Measurements from ENCODE around the gene KRTAP5-8.

KRTAP5-8 gene

DNA sequence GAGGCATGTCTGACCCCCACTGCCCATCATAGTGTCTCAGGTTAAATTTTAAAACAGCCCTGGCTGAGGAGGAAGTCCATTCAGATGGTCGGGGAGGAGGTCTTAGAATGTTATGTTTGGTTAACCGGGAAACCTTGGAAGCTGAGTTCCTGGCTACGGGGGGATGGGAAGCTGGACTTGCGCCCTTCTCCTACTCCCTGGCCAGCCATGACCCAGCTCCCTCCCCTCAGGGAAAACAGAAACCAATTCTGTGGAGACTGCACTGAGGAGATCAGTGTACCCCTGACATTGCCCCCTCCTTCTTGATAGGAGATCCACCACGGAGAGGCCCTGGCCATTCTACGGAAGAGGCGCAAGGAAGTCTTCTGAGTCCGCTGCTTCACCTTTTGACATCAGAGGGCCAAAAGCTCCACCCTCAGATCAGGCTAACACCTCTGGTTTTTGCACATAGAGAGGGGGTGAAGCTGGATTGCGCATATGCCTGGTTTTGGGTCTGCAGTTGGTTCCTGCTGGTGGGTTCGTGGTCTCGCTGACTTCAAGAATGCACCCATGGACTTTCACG lies 7.7 kb downstream of the KRTAP5-8 start:
- no peak for DNase-seq (ENCODE audit: low read depth)
- TF ChIP-seq, protein P1, sequence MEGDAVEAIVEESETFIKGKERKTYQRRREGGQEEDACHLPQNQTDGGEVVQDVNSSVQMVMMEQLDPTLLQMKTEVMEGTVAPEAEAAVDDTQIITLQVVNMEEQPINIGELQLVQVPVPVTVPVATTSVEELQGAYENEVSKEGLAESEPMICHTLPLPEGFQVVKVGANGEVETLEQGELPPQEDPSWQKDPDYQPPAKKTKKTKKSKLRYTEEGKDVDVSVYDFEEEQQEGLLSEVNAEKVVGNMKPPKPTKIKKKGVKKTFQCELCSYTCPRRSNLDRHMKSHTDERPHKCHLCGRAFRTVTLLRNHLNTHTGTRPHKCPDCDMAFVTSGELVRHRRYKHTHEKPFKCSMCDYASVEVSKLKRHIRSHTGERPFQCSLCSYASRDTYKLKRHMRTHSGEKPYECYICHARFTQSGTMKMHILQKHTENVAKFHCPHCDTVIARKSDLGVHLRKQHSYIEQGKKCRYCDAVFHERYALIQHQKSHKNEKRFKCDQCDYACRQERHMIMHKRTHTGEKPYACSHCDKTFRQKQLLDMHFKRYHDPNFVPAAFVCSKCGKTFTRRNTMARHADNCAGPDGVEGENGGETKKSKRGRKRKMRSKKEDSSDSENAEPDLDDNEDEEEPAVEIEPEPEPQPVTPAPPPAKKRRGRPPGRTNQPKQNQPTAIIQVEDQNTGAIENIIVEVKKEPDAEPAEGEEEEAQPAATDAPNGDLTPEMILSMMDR (IDR thresholded peaks at IDR 0.05; ENCODE audit: low read length, missing control alignments), result no peak
- no peak overlapping the region for H3K4me3 ChIP-seq (replicated peaks; ENCODE audit: low read depth, low read length)

DNA sequence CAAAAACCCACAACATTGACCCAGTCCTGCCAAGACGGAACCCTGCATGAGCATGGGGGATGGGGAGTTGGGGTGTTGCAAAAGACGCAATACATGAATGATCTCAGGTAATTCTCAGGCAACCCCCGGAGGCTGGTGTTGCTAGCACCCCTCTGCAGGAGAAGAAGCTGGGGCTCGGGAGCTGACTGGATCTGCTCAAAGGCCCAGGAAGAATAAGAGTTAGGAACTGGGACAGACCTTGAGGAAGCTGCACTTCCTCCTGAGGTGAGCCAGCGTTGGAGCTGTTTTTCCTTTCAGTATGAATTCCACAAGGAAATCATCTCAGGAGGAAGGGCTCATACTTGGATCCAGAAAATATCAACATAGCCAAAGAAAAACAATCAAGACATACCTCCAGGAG lies 10.3 kb downstream of the KRTAP5-8 start, which contains the start of gene KRTAP5-9:
Gene KRTAP5-9, plus strand, starts transcription at position 301 of the 400 bp plus-strand sequence. CDS start 238 bp downstream, outside the sequence.
- no peak within 1 kb of the TSS for H3K4me3 ChIP-seq (replicated peaks; ENCODE audit: low read depth, low read length)
- no peak for DNase-seq (ENCODE audit: low read depth)
- TF ChIP-seq, protein P1 (IDR thresholded peaks at IDR 0.05; ENCODE audit: low read length, missing control alignments), result no peak

DNA sequence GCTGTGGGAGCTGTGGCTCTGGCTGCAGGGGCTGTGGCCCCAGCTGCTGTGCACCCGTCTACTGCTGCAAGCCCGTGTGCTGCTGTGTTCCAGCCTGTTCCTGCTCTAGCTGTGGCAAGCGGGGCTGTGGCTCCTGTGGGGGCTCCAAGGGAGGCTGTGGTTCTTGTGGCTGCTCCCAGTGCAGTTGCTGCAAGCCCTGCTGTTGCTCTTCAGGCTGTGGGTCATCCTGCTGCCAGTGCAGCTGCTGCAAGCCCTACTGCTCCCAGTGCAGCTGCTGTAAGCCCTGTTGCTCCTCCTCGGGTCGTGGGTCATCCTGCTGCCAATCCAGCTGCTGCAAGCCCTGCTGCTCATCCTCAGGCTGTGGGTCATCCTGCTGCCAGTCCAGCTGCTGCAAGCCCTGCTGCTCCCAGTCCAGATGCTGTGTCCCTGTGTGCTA lies 10.9 kb downstream of the KRTAP5-8 start:
- DNase-seq (ENCODE audit: low read depth), result no peak

DNA sequence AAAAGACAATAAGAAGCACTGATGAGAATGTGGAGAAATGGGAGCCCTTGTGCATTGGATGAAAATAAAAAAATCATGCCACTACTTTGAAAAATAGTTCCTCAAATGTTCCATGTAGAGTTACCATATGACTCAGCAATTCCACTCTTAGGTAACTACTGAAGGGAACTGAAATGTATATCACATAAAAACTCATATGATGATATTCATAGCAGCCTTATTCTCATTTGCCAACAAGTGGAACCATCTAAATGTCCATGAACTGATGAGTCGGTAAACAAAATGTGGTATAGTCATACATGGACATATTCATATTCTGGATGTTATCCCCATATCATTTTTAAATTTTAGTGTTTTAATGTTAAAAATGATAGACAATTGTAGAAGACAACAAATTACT lies 13.9 kb downstream of the KRTAP5-8 start:
- no peak overlapping the region for H3K4me3 ChIP-seq (replicated peaks; ENCODE audit: low read depth, low read length)
- TF ChIP-seq, protein P1 (IDR thresholded peaks at IDR 0.05; ENCODE audit: low read length, missing control alignments), result no peak
- DNase-seq (ENCODE audit: low read depth), result no peak

More for the DNA sequence above, 10.9 kb downstream of the KRTAP5-8 start:
- H3K4me3 ChIP-seq (replicated peaks; ENCODE audit: low read depth, low read length), result no peak overlapping the region
- TF ChIP-seq, protein P1 (IDR thresholded peaks at IDR 0.05; ENCODE audit: low read length, missing control alignments), result no peak

DNA sequence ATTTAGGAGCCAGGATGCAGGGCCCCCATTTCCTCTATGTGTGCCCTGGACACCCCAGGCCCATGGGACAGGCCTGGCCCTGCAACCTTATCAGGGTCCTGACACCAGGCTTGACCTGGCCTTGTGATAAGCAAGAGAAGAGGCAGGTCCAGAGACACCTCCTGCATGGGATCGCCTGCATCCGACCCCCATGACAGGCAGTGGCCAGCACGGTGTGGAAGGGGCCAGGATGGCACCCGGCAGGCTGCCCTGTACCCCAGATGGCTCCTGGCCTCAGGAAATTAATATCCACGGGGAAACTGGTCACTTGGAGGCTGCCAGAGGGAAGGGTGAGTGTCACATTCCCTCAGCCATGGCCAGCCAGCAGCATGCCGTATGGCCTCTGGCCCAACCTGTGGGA lies 17.2 kb downstream of the KRTAP5-8 start:
- no peak for DNase-seq (ENCODE audit: low read depth)
- H3K4me3 ChIP-seq (replicated peaks; ENCODE audit: low read depth, low read length), result no peak overlapping the region
- TF ChIP-seq, protein P1 (IDR thresholded peaks at IDR 0.05; ENCODE audit: low read length, missing control alignments), result no peak

DNA sequence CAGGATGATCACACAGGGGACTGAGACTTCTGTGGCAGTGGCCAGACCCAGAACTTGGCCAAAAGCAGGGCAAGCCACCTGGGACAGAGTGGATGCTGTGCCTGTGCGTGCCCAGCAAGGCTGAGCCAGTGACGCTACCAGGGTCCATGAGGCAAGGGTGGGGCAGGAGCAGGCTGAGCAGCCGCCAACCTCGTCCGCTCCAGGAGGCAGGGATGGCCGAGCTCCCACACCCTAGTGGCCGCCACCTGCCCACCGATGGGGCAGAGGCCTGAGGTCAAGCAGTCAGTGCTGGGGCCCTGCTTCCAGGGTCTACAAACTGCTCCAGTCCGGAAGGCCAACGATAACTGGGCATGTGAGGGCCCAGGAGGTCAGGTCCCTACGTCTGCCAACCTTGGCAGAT lies 17.7 kb downstream of the KRTAP5-8 start:
- TF ChIP-seq, protein P1 (IDR thresholded peaks at IDR 0.05; ENCODE audit: low read length, missing control alignments), result no peak
- no peak overlapping the region for H3K4me3 ChIP-seq (replicated peaks; ENCODE audit: low read depth, low read length)
- no peak for DNase-seq (ENCODE audit: low read depth)

DNA sequence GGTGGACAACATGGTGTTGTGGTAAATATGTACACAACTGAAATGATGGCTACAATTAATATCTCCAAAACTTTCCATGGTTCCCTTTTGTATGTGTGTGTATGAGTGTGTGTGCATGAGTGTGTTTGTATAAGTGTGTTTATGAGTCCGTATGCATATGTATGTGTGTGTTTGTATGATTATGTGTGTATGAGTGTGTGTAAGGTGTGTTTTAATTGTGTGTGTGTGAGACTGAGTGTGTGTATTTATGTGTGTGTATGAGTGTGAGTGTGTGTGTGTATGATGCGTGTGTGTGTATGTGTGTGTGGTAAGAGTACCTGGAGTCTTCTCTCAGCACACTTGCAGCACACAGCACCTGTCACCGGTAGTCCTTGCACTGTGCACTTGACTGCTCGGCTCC lies 18.2 kb downstream of the KRTAP5-8 start:
- no peak overlapping the region for H3K4me3 ChIP-seq (replicated peaks; ENCODE audit: low read depth, low read length)

More for the DNA sequence above, 18.2 kb downstream of the KRTAP5-8 start:
- TF ChIP-seq, protein P1 (IDR thresholded peaks at IDR 0.05; ENCODE audit: low read length, missing control alignments), result no peak
- no peak for DNase-seq (ENCODE audit: low read depth)

All from fibroblast of pulmonary artery (primary cell).